Activated T-cell treated with anti-CD3 and anti-CD28 coated beads for 48 hours (primary cell): ENCODE measurements around the gene CAMK2G.
"Not testable (repeated sequence)": the region's sequence is repeated elsewhere in the genome, so short reads cannot be mapped to it uniquely, and the experiment has no call there.

Experiments
- DNase-seq: peaks from one replicate; pipeline ENCODE4 v3.0.0-alpha.2; 2020; ENCODE audit warnings: low read depth

CAMK2G gene

DNA sequence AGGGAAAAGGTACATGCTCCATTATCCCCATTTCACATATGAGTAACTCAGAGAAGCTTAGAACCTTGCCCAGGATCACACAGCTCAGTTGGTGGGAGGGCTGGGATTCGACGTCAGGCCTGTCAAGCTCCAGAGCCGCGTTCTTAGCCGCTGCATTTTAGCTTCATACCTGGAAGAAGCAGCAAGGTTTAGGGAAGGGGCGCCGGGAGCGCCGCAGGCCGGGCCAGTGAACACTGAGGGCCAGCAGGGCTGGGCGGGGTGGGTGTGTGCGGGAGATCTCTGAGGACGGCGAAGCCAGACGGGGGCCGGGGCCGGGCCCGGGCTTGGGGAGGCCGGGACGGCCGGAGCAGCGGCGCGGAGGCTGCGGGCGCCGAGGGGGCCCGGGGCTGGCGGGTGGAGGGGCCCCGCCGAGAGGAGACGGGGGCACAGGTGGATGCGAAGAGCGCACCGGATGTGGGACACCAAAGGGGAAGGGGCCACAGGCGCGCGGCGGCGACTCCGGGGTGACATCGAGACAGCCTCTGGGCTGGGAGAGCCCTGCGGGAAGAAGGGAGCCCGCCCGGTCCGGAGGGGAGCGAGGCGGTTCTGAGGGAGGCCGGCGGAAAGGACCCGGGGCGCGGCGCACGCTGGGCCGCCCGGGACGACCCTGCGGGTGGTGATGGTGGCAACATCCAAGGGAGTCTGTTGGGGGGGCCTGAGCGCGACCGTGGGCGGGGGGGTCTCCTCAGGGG lies 63.5 kb downstream of the CAMK2G start:
- DNase-seq: peak; percentile 51

DNA sequence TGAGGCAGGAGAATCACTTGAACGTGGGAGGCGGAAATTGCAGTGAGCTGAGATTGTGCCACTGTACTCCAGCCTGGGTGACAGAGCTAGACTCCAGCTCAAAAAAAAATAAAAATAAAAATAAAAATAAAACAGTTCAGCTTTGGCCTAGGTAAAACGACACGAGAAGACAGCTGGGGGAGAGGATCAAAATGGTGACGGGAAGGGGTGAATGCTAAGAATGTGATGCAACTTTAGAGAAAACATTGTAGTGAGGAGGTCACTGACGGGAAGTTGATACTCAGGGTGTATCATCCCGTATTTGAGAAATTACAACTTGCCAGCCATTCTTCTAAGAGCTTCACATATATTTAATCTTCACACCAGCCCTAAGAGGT lies 64.0 kb downstream of the CAMK2G start:
- no peak for DNase-seq

DNA sequence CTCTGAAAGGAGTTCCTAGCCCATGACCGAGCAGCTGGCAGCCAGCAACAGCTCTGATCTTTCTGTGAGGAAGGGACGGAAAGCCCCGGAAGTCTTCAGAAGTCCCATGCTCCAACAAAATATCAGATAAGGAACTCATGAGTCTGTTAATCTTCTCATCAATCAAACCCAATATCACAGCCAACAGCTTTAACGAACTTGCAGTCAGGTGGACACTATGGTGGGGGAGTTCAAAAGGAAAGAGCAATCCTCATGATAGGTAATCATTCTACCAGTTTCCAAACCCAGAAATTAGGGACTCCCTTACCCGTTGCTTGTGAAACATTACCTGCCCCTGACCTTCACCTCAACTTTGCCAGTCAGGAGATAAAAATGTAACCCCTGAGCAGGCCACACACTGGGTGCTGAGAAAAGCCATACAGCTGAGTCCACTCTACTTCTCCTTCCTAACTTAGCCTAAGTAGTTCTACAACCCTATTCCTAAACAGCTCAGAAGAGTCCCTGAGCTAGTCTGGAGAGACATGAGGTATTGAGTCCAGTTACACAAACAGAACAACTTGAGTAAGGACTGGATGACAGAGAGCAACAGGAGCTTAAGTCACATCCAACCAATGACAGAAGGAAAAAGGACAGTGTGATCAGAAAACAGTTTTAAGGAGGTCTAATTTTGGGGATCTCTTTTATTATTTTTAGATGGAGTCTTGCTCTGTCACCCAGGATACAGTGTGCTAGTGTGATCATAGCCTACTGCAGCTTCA lies 65.1 kb downstream of the CAMK2G start:
- DNase-seq: no peak

DNA sequence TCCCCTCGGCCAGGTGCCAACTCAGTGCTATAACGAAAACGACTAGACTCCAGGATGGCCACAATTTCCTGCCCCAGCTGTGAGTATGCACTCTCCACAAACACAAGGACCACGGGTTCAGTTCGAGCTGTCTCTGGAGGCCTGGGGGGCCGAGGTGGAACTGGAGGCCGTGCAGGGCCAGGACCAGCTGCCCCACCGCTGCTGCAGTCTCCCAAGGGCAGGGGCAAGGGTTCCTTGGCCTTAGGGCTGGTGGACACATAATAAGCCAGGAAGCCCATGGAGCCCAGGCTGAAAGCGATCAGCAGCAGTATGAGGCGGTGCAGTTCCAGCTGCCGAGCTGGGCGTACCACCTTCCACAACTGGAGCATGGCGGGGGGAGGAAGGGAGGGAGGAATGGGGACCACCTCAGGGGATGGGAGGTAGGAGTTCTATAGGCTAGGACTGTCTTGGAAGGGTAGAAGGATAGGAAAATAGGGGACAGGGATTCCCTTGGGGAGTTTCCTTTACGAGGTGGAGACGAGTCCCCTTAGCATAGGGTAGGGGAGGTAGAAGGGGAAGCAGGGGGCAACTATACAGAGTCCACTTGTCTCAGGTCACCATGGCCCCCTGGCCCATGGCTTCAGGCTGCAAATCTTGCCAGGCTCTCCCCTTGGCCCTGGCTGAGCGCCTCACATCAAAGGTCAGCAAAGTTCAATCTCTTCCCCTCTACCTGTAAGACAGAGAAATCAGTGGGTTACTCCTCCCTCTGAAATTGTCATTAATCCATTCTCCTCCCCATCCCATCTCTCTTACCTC lies 66.1 kb downstream of the CAMK2G start:
- no peak for DNase-seq

DNA sequence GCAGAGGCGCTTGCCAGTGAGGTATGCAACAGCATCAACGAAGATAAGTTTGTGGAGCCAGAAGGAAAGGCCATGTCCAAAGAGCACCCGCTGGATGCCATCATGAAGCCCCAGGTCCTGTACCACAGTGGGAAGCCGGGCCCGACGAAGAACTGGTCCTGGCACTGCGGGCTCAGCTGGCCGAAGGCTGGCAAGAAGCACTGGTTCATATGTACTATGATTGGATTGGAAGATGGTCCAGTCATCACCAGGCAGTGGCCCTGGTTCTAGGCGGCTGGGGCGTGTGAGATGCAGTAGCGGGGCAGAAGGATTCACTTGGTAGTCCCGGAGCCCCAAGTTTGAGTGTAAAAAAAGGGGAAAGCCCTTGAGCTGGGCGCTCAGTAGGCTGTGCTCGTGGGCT lies 66.9 kb downstream of the CAMK2G start:
- no peak for DNase-seq

- no peak for DNase-seq
Observed at GRCh38 chr10:73806176-73806950, 68.0 kb downstream of the CAMK2G start.

- DNase-seq: no peak
Observed at GRCh38 chr10:73803680-73804286, 70.6 kb downstream of the CAMK2G start.

DNA sequence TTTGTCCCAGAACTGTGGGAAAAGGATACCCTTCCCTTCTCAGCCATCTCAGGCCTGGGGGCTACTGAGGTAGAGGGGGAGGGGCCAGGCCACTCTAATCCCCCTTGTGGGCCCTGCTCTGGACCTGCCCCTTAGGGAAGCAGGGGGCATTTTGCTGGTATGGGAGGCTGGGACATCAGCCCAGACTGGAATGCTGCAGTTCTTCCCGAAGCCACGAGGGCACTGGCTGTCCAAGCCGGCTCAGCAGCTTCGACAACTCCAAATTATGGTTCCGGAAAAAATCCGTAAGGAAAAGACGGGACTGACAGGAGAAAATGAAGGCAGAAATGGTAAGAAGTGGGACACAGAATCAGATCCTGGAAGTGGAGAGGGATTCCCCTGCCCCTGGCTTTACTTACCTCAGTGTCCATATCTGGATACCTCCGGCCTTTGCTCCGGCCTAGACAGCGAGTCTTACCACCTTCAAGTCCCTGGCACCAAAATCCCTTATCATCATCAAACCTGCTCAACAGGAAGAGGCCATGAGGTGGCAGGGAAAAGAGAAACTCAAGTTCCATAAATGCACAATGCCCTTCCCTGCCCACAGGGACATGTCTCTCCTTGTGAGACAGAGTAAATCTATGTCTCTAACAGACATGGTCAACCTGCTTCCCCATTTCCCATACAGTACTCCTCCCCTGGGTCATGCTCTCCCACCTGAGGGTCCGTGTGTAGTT lies 71.9 kb downstream of the CAMK2G start:
- DNase-seq: no peak

DNA sequence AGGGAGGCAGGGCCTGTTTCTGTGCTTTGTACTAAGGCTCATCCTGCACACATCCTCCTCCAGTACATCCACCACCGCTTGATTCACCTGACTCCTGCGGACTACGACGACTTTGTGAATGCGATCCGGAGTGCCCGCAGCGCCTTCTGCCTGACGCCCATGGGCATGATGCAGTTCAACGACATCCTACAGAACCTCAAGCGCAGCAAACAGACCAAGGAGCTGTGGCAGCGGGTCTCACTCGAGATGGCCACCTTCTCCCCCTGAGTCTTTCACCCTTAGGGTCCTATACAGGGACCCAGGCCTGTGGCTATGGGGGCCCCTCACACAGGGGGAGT lies 73.1 kb downstream of the CAMK2G start:
- DNase-seq: no peak

GRCh38 chr10:73800560-73801252 lies 73.6 kb downstream of the CAMK2G start:
- DNase-seq: no peak

GRCh38 chr10:73799899-73800559 lies 74.3 kb downstream of the CAMK2G start:
- no peak for DNase-seq

DNA sequence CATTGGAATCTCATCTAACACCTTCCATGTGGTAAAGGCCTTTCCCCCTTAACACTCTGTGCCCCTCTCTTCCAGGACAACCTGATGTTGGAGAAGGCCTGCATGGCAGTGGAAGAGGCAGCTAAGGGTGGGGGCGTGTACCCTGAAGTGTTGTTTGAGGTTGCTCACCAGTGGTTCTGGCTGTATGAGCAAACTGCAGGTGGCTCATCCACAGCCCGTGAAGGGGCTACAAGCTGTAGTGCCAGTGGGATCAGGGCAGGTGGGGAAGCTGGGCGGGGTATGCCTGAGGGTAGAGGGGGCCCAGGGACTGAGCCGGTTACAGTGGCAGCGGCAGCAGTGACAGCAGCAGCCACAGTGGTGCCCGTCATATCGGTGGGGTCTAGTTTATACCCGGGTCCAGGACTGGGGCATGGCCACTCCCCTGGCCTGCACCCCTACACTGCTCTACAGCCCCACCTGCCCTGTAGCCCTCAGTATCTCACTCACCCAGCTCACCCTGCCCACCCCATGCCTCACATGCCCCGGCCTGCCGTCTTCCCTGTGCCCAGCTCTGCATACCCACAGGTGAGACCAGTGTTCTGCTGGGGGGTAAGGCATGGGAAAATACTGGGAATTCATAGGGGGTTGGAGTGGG lies 75.3 kb downstream of the CAMK2G start:
- no peak for DNase-seq

- no peak for DNase-seq
Observed at GRCh38 chr10:73798087-73798486, 76.3 kb downstream of the CAMK2G start.

GRCh38 chr10:73797324-73798025 lies 76.9 kb downstream of the CAMK2G start:
- DNase-seq: no peak

DNA sequence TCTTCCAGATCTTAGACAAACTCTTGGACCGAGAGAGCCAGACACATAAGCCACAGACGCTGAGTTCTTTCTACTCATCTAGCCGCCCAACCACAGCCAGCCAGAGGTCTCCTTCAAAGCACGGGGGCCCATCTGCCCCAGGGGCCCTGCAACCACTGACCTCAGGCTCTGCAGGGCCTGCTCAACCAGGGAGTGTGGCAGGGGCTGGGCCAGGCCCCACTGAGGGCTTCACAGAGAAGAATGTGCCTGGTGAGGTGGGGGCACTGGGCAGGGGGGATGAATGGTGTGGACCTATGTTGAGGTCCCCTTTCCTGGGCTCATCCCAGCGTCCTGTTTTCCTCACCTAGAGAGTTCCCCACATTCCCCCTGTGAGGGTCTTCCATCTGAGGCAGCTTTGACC lies 77.6 kb downstream of the CAMK2G start:
- no peak for DNase-seq

GRCh38 chr10:73796035-73796434 lies 78.3 kb downstream of the CAMK2G start:
- not testable (repeated sequence) for DNase-seq

GRCh38 chr10:73795491-73795890 lies 78.9 kb downstream of the CAMK2G start:
- not testable (repeated sequence) for DNase-seq

GRCh38 chr10:73793456-73793855 lies 80.9 kb downstream of the CAMK2G start:
- no peak for DNase-seq

DNA sequence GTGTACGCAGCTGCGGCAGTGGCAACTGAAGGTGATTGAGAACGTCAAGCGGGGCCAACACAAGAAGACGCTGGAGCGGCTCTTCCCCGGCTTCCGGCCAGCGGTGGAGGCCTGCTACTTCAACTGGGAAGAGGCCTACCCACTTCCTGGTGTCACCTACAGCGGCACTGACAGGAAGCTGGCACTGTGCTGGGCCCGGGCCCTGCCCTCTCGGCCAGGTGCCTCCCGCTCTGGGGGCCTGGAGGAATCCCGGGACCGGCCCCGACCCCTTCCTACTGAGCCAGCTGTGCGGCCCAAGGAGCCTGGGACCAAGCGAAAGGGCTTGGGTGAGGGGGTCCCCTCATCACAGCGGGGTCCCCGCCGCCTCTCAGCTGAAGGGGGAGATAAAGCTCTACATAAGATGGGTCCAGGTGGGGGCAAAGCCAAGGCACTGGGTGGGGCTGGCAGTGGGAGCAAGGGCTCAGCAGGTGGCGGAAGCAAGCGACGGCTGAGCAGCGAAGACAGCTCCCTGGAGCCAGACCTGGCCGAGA lies 82.4 kb downstream of the CAMK2G start:
- DNase-seq: no peak
